ENCODE results near the gene ZNF71. TPM values are rescaled to one million over a fixed set of nuclear protein-coding genes. Genes with fewer than 3 reads are reported as not detected.

Gene ZNF71
- total RNA-seq, 4 donors from 2014 or later: 4.4 to 10.5 (median 5.6) TPM

GRCh38 chr19:56597696-56598095 is 2.6 kb downstream of the ZNF71 start:
- Histone ChIP-seq H3K36me3 (peaks cover 0 to 19% (median 5%) of the 10 kb centered on the region in 4 donors), H3K9me3 (peaks cover 0 to 6% of the 10 kb centered on the region in 2 donors), H3K4me1 (peaks cover 0 to 11% (median 8%) of the 10 kb centered on the region in 4 donors), H3K27ac (no peak overlapping the region), H3K27me3 (no peaks in the 10 kb centered on the region), H3K4me3 (no peak overlapping the region)
- DNase-seq: no peak
- intact Hi-C loops (cut with DNase I; ENCODE audit: low total_unique reads): no loop called here
- 90 to 92% methylated on average over 4 of the region's 4 CpGs for WGBS, 2 donors (ENCODE audit: low coverage in 1 of 2)
- TF ChIP-seq POLR2A (IDR thresholded peaks at IDR 0.05): no peak
- in situ Hi-C loops (cut with MboI; ENCODE audit: low pct_ligation_motif_present in 1 of 4, low pct_unique_long_range_greater_than_20kb in 1 of 4, low sequenced_read_pairs in 3 of 4): no loop called here

DNA sequence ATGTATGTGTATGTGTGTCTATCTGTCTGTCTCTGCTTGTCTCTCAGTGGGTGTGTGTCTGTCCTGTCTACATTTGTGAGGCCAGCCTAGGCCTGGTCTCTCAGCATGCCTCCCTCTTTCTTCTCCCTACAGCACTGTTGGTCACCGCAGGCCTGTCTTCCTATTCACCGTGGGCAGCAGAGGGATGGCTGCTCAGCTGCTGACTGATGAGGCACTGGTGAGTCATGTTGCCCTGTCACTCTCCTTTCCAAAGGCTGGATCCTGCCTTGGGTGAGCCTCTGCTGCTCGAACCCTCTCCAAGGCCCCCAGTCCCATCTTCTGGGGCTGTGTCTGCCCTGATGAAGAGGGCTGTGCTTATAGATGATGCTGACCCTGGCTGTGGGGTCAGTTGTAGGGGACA is 6.3 kb downstream of the ZNF71 start:
- in situ Hi-C loops (cut with MboI; ENCODE audit: low pct_ligation_motif_present in 1 of 4, low pct_unique_long_range_greater_than_20kb in 1 of 4, low sequenced_read_pairs in 3 of 4): no loop called here
- no peak for DNase-seq
- TF ChIP-seq EP300 (IDR thresholded peaks at IDR 0.05; ENCODE audit: low read depth) (no peak), POLR2AphosphoS5 (IDR thresholded peaks at IDR 0.05) (no peak), POLR2A (IDR thresholded peaks at IDR 0.05) (no peak)
- TF ChIP-seq, protein P1, sequence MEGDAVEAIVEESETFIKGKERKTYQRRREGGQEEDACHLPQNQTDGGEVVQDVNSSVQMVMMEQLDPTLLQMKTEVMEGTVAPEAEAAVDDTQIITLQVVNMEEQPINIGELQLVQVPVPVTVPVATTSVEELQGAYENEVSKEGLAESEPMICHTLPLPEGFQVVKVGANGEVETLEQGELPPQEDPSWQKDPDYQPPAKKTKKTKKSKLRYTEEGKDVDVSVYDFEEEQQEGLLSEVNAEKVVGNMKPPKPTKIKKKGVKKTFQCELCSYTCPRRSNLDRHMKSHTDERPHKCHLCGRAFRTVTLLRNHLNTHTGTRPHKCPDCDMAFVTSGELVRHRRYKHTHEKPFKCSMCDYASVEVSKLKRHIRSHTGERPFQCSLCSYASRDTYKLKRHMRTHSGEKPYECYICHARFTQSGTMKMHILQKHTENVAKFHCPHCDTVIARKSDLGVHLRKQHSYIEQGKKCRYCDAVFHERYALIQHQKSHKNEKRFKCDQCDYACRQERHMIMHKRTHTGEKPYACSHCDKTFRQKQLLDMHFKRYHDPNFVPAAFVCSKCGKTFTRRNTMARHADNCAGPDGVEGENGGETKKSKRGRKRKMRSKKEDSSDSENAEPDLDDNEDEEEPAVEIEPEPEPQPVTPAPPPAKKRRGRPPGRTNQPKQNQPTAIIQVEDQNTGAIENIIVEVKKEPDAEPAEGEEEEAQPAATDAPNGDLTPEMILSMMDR (IDR thresholded peaks at IDR 0.05): no peak
- Histone ChIP-seq H3K4me1 (peaks cover 0 to 1% (median under 1%) of the 10 kb centered on the region in 4 donors), H3K27ac (no peak overlapping the region), H3K36me3 (peaks cover 0 to 25% (median 7%) of the 10 kb centered on the region in 4 donors), H3K9me3 (peaks cover 28 to 40% of the 10 kb centered on the region in 2 donors), H3K4me3 (no peak overlapping the region), H3K27me3 (no peaks in the 10 kb centered on the region)
- 91% methylated on average over 3 of the region's 3 CpGs; no CpG with 5 or more reads in 1 of the 2 donors for WGBS, 2 donors (ENCODE audit: low coverage in 1 of 2)
- intact Hi-C loops (cut with DNase I; ENCODE audit: low total_unique reads): no loop called here

- Histone ChIP-seq H3K4me1 (no peaks in the 10 kb centered on the region), H3K27me3 (no peaks in the 10 kb centered on the region), H3K36me3 (peaks cover 0 to 19% (median 7%) of the 10 kb centered on the region in 4 donors), H3K4me3 (no peak overlapping the region), H3K27ac (no peak overlapping the region), H3K9me3 (peaks cover 44 to 49% of the 10 kb centered on the region in 2 donors)
- intact Hi-C loops (cut with DNase I; ENCODE audit: low total_unique reads): no loop called here
- in situ Hi-C loops (cut with MboI; ENCODE audit: low pct_ligation_motif_present in 1 of 4, low pct_unique_long_range_greater_than_20kb in 1 of 4, low sequenced_read_pairs in 3 of 4): no loop called here
- no peak for DNase-seq
- TF ChIP-seq POLR2AphosphoS5 (IDR thresholded peaks at IDR 0.05): no peak
- TF ChIP-seq, protein P1 (IDR thresholded peaks at IDR 0.05): no peak
- TF ChIP-seq EP300 (IDR thresholded peaks at IDR 0.05; ENCODE audit: low read depth): no peak
- TF ChIP-seq POLR2A (IDR thresholded peaks at IDR 0.05): no peak
- WGBS, 2 donors (ENCODE audit: low coverage in 1 of 2): 83% methylated on average over 2 to 6 of the region's 6 CpGs
Measured at GRCh38 chr19:56603829-56604228, 8.7 kb downstream of the ZNF71 start.

GRCh38 chr19:56608274-56608964 is 13.3 kb downstream of the ZNF71 start:
- Histone ChIP-seq H3K9me3 (peaks cover 52 to 53% of the 10 kb centered on the region in 2 donors), H3K27ac (no peak overlapping the region), H3K4me3 (no peak overlapping the region), H3K36me3 (peaks cover 0 to 5% (median 3%) of the 10 kb centered on the region in 4 donors), H3K27me3 (no peaks in the 10 kb centered on the region), H3K4me1 (no peaks in the 10 kb centered on the region)
- WGBS, 2 donors (ENCODE audit: low coverage in 1 of 2): 92 to 93% methylated on average over 6 to 8 of the region's 8 CpGs
- DNase-seq: no peak
- in situ Hi-C loops (cut with MboI; ENCODE audit: low pct_ligation_motif_present in 1 of 4, low pct_unique_long_range_greater_than_20kb in 1 of 4, low sequenced_read_pairs in 3 of 4): no loop called here
- intact Hi-C loops (cut with DNase I; ENCODE audit: low total_unique reads): no loop called here
- TF ChIP-seq, protein P1 (IDR thresholded peaks at IDR 0.05): no peak
- TF ChIP-seq POLR2A (IDR thresholded peaks at IDR 0.05): no peak
- TF ChIP-seq EP300 (IDR thresholded peaks at IDR 0.05; ENCODE audit: low read depth): no peak
- TF ChIP-seq POLR2AphosphoS5 (IDR thresholded peaks at IDR 0.05): no peak

Measured in transverse colon (tissue), 4 donors.